NAMALWA (cell line): ENCODE measurements around the gene MACROD2.
"Not testable (repeated sequence)": the region's sequence is repeated elsewhere in the genome, so short reads cannot be mapped to it uniquely, and the experiment has no call there.

ENCODE experiments used
- DNase-seq: peaks from one replicate; pipeline ENCODE4 v3.0.0-alpha.2; 2015; ENCODE audit warnings: low spot score

MACROD2 gene

DNA sequence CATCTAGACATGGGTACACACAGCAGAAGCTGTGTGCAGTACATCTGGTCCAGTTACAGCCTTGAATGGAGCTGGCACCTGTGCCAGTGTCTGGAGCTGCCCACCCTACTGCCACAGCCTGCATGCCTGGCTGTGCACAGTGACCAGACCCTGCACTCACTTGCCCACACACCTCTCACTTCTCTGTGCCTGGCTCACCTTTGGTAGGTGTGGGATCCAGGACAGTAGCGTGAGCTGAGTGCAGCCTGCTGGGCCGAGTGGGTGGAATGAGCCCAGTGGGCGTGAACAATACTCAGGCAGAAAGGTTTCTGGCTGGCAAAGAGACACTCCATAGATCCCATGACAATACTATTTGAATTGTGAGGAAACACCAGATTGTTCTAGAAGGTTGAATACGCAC, 1181.6 kb downstream of the MACROD2 start:
- DNase-seq = no peak

DNA sequence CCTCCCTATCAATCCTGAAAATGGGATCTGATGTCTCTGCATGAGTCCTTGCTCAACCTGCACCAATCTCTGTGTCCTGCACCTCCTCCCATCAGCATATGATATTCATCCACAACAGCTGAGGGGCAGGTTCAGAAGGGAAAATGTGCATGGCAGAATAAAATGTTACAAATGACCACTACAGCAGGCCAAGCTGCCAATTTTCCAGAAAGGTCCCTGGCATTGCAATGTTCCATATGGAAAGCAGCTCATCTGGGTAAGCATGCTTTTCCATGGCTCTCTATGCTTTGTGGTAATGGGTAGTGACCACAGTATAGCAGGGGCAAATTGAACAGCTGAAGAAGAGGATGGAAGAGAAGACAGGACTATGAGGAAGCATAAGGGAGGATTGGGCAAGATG, 1183.3 kb downstream of the MACROD2 start:
- DNase-seq = no peak

DNA sequence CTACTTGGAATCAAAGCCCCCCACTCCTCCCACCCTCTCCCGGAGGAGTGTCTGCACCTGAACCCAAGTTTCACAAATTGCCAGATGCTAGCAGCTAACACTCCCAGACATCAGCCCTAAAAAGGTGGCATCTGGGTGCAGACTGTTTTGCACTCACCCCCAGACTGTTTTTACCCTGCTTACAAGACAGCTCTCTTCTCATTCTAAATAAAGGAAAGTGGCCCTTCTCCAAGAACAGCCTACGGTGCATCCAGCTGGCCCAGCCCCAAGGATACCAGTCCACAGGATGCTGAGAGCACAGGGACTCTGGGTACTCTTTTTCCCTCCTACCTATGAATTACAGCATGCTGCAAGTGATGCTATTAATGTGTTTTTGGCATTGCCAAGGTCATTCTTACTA, 1184.1 kb downstream of the MACROD2 start:
- DNase-seq = no peak

DNA sequence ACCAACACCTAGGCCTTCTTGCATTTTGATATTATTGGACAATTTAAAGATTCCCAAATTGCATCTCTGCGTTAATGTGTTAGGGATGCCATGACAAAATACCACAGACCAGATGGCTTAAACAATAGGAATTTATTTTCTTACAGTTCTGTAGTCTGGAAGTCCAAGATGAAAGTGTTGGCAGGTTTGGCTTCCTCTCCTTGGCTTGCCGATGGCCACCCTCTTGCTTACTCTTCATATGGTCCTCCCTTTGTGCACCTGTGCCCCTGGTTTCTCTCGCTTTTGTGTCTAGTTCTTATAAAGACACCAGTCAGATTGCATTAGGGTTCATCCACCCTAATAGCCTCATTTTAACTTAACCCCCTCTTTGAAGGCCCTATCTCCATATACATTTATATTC, 1184.5 kb downstream of the MACROD2 start:
- DNase-seq = no peak

DNA sequence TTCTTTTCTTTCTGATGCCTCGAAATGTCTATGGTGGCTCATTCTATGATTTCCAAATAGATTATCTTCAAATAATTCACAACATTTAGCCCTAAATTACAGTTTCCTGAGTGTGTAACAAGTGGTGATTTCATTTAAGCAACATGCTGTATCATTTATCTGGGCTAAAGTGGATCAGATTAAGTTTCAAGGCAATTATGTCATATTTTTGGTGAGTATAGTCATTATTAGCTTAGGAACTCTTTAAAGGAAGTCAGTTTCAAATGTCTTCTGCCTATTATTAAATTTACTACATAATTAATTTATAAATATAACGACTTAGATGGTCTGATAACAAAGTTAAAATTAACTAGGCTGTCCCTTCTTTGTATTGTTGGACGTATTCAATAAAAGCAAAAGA, 1190.0 kb downstream of the MACROD2 start:
- DNase-seq = no peak

- DNase-seq = no peak
These were observed 1190.6 kb downstream of the MACROD2 start for GRCh38 chr20:15185913-15186312.

- DNase-seq = no peak
These were observed 1192.3 kb downstream of the MACROD2 start for GRCh38 chr20:15187612-15188011.

- no peak for DNase-seq
These were observed 1193.1 kb downstream of the MACROD2 start for GRCh38 chr20:15188415-15188814.

- no peak for DNase-seq
These were observed 1195.9 kb downstream of the MACROD2 start for GRCh38 chr20:15191082-15191723.

GRCh38 chr20:15195378-15195777, 1200.1 kb downstream of the MACROD2 start:
- DNase-seq = no peak

GRCh38 chr20:15196547-15197255, 1201.4 kb downstream of the MACROD2 start:
- DNase-seq = no peak

GRCh38 chr20:15198017-15198416, 1202.7 kb downstream of the MACROD2 start:
- DNase-seq = not testable (repeated sequence)

DNA sequence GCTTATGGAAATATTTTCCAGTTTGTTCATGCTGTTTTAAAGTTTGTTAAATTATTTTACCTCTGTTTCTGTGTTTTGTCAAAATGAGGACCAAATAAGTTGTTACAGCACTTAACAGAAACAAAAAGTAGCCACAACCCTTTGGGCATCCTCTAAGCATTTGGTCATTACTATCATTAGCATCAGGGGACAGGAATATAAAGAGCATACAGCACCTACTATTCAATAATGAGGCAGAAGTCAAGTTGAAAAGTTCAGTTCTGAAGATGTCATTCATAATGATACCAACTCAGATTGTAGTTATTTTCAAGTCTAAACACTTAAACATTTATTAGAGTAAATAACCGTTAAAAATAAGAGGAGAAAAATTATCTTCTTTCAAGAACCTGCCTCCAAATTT, 1204.4 kb downstream of the MACROD2 start:
- no peak for DNase-seq

- no peak for DNase-seq
These were observed 1204.8 kb downstream of the MACROD2 start for GRCh38 chr20:15200147-15200565.

DNA sequence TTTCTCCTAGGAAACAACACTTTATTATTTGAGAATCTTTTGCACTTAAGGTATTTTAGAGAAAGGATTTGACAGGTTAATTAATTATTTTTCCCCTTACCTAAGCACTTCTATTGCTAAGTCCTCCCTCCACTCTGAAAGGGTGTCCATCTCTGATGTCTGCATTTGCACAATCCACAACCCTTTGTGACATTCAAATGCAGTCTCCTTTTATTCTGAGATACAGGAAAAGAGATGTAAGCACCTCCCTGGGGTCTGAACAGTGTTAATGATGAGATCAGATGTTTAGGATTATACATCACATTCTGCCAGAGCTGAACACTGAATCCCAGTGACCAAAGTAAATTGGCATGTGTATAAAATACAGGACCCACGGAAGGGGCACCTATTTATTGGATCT, 1206.3 kb downstream of the MACROD2 start:
- DNase-seq = no peak

DNA sequence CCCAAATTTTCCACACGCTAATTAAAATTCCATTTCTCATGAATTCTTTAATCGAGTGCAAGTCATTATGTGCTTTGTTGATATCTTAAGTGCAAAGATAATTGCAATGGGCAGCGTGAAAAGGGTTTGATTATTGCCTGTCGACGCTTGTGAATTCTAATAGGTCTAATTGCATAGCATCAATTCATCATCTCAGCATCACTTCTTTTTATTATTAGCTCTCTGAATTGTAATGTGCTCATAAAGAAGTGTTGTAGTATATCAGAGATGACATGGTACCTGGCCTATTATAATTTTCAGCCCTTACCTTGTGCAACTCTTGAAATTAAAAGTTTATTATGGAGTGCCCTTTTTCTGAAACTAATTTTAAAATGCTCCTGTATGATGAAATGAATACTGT, 1208.9 kb downstream of the MACROD2 start:
- no peak for DNase-seq

GRCh38 chr20:15205028-15205427, 1209.7 kb downstream of the MACROD2 start:
- no peak for DNase-seq

GRCh38 chr20:15205719-15206118, 1210.4 kb downstream of the MACROD2 start:
- DNase-seq = no peak

GRCh38 chr20:15209537-15209936, 1214.2 kb downstream of the MACROD2 start:
- no peak for DNase-seq

DNA sequence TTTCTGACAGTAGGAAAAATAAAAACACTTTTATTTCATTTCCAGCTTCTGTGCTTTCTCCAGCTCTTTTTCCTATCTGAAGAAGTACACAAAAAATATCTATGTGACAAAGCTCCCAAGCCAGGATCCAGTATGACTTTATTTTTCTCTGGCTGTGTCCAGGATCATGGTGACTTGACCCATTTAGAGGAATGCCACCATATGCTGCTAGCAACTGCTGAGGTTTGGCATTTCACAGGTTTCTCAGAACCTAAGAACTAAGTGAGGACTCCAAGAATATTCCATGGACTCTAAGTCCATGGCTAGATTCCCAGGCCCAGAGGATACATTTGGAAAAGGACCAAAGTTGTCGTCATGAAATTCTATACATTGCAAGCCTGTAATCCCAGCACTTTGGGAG, 1218.7 kb downstream of the MACROD2 start:
- no peak for DNase-seq

DNA sequence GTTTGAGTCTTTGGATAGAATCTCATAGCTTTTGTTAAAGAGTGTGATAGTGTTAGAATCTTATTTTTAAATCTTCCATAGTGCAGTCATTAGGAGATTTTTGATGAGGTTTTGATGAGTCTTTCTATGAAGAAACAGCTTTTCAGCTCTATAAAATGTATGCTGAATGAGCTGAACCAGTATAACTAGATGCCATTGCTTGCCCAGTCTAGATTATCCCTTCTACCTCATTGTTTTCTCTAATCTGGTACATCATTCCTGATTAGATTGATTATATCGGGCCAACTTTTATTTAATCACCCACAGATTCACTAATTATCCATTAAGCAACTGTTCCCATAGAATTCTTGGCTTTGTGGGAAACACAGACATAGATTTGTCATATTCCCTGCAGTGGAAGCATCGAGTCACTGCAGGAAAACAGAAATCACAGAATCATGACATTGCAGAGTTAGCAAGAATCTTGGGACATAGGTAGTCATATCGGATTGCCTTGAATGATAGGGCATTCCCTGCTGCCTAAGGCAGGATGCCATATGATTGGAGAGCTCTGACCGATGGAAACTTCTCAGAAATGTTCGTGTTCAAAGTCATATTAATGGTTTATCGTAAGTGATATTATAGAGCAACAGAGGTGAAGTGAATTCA, 1224.8 kb downstream of the MACROD2 start:
- no peak for DNase-seq

DNA sequence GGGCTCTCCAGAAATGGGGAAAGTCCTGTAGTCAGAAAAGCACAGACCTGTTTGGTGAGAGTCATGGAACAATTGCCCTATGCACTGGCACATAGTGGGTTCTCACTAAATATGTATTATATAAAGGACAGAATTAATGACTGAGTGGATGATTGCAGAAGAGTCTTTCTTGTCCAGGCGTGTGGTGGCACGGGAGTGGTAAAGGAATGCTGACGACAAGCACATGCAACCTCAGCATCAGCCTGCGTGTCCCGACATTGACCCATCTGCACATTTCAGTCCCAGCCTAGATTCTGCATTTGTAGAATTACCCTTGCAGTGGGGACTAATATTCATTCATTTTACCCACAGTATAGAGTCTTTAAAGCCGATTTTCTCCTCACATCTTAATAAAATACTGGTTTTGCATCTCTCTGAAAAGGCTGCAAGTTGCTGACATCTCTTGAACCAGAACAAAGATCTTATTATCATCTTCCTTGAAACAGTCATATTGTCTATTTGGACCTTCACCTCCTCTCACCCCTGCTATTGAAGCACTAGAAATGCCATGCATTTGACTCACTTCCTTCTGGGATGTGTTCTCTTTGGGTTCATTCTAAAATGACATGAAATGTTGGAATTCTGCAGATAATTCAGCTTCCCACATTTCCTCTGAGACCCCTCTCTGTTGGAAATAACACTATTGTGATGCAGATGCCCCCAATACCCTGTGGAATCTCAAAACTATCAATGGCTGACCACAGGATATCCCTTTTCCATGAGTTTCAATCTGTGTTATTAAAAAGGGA, 1225.7 kb downstream of the MACROD2 start:
- DNase-seq = no peak
